Nephron progenitor cell (in vitro differentiated cells): Measurements from ENCODE around the gene C11orf52.

Source experiments
- DNase-seq: peaks from one replicate; pipeline ENCODE4 v3.0.0; 2021
- H3K27ac Mint-ChIP-seq: 2 replicates; pipeline ENCODE4 v1.8.0; 2021; ENCODE audit warnings: mild to moderate bottlenecking, moderate library complexity, mixed read lengths
- H3K27me3 Mint-ChIP-seq: 2 replicates; pipeline ENCODE4 v1.8.0; 2021; ENCODE audit warnings: mild to moderate bottlenecking, low read depth, mixed read lengths; ENCODE audit not compliant: poor library complexity
- H3K36me3 Mint-ChIP-seq: 2 replicates; pipeline ENCODE4 v1.8.0; 2021; ENCODE audit warnings: low read depth, mixed read lengths
- H3K4me1 Mint-ChIP-seq: 2 replicates; pipeline ENCODE4 v1.8.0; 2021; ENCODE audit warnings: mixed read lengths
- H3K4me3 Mint-ChIP-seq: 2 replicates; pipeline ENCODE4 v1.8.0; 2021; ENCODE audit warnings: mild to moderate bottlenecking, moderate library complexity, mixed read lengths
- H3K9me3 Mint-ChIP-seq: 2 replicates; pipeline ENCODE4 v1.8.0; 2021; ENCODE audit warnings: mild to moderate bottlenecking, moderate library complexity, mixed read lengths
- TF ChIP-seq, protein P1 (sequence below): fragments of 200-600 bp; sonication (generic); IDR thresholded peaks from 2 replicates; pipeline ENCODE4 v1.5.0; 2021; ENCODE audit warnings: antibody characterized with exemption

C11orf52 gene

DNA sequence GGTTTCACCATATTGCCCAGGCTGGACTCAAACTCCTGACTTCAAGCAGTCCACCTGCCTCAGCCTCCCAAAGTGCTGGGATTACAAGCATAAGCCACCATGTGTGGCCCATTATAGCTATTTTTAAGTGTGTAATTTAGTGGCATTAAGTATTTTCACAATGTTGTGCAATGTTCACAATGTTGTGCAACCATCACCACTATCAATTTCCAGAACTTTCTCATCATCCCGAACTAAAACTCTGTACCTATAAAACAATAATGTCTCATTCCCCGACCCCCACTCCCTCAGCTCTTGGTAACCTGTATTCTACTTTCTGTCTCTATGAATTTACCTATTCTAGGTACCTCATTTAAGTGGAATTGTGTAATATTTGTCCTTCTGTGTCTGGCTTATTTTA lies 31.9 kb upstream of the C11orf52 start:
- Mint-ChIP-seq H3K4me3 (no peak overlapping the region), H3K4me1 (no peaks in the 10 kb centered on the region), H3K27me3 (peaks cover 8% of the 10 kb centered on the region), H3K9me3 (peaks cover 13% of the 10 kb centered on the region), H3K27ac (no peak overlapping the region), H3K36me3 (no peaks in the 10 kb centered on the region)
- TF ChIP-seq, protein P1, sequence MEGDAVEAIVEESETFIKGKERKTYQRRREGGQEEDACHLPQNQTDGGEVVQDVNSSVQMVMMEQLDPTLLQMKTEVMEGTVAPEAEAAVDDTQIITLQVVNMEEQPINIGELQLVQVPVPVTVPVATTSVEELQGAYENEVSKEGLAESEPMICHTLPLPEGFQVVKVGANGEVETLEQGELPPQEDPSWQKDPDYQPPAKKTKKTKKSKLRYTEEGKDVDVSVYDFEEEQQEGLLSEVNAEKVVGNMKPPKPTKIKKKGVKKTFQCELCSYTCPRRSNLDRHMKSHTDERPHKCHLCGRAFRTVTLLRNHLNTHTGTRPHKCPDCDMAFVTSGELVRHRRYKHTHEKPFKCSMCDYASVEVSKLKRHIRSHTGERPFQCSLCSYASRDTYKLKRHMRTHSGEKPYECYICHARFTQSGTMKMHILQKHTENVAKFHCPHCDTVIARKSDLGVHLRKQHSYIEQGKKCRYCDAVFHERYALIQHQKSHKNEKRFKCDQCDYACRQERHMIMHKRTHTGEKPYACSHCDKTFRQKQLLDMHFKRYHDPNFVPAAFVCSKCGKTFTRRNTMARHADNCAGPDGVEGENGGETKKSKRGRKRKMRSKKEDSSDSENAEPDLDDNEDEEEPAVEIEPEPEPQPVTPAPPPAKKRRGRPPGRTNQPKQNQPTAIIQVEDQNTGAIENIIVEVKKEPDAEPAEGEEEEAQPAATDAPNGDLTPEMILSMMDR, result no peak
- DNase-seq, result no peak

DNA sequence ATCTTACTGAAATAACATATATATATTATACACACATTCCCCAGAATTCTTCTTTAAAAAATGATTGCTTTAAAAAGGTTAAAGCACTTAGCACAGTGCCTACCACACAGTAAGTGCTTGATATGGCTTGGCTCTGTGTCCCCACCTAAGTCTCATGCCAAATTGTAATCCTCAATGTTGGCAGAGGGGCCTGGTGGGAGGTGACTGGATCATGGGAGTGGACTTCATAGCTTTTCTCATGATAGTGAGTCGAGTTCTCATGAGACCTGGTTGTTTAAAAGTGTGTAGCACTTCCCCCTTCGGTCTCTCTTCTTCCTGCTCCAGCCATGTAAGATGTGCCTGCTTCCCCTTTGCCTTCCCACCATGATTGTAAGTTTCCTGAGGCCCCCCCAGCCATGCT lies 13.3 kb upstream of the C11orf52 start:
- Mint-ChIP-seq H3K4me1 (no peaks in the 10 kb centered on the region), H3K27me3 (peaks cover 4% of the 10 kb centered on the region), H3K9me3 (peaks cover 9% of the 10 kb centered on the region), H3K27ac (no peak overlapping the region), H3K4me3 (no peak overlapping the region), H3K36me3 (peaks cover 16% of the 10 kb centered on the region)
- TF ChIP-seq, protein P1, result no peak
- no peak for DNase-seq

DNA sequence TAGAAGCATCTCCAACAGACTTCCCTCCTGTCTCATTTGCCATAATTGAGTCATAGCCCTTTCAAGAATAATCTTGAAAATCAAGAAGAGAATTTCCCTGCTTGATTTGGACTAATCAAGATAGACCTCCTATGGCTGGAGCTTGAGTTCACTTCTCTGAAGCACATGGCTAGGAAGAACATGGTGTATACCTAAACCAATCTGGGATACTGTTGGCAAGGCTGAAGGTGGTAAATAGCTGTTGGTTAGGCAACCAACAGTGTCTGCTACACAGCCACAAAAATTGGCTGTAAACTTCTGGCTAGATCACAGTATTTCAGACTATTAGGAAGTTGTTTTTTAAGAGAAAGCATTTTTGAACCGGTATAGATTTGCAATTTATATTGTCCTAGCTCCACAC lies 12.0 kb upstream of the C11orf52 start:
- peaks cover 12% of the 10 kb centered on the region for H3K4me1 Mint-ChIP-seq

DNA sequence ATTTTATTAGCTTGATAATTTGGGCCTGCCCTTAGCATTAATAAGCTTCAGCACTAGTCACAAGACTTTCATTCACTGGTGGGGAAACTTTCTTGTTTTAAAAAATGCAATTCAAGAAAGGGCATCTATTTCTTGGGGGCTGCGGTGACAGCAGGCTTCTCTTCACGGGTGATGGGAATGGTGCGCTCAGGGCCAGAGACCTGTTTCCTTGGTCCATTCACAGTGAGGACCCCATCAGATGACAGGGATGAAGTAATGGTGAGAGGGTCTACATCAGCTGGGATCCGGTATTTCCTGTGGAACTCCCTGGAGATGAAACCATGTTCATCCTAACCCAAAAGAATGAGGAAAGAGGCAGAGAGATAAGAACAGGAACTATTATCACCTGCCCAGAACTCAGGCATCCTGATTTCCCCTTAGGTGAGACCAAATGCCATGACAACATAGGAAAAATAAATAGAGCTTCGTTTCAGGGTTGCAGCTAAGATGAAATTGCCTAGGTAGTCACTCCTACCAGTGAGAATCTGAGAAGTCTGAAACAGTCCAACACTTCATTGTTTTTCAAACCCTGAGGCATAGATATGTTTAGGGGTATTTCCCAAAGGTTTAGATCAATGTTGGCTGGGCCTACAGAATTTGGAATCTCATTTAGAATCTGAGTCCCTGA lies 9.9 kb upstream of the C11orf52 start:
- Mint-ChIP-seq H3K36me3 (peaks cover 12% of the 10 kb centered on the region), H3K4me3 (no peak overlapping the region), H3K27ac (no peak overlapping the region), H3K4me1 (peaks cover 28% of the 10 kb centered on the region), H3K9me3 (peaks cover 9% of the 10 kb centered on the region), H3K27me3 (no peaks in the 10 kb centered on the region)
- TF ChIP-seq, protein P1, result no peak
- DNase-seq, result no peak

More for the DNA sequence above, 12.0 kb upstream of the C11orf52 start:
- peaks cover 4% of the 10 kb centered on the region for H3K27me3 Mint-ChIP-seq
- peaks cover 9% of the 10 kb centered on the region for H3K9me3 Mint-ChIP-seq
- no peak overlapping the region for H3K27ac Mint-ChIP-seq
- peaks cover 16% of the 10 kb centered on the region for H3K36me3 Mint-ChIP-seq
- TF ChIP-seq, protein P1, result no peak
- H3K4me3 Mint-ChIP-seq, result no peak overlapping the region
- DNase-seq, result no peak

DNA sequence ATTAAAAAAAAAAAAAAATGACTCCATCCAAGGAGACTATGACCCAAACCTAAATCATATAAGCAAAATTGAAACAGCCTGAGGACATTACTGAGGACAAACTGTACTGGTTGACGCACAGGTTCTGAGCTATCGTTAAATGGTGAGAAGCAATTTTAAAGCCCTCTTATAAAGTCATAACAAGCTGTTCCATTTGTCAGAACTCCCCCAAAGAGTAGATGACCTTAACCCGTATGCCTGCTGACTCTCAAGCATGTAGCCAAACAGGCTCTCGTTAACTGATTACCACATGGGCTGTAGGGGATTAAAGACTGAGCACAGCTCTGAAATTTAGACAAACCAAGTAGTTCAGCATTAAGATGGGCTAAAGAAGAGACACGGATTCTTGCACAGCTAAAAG lies 9.3 kb upstream of the C11orf52 start:
- Mint-ChIP-seq H3K4me3 (no peak overlapping the region), H3K4me1 (peaks cover 32% of the 10 kb centered on the region), H3K27me3 (peaks cover under 1% of the 10 kb centered on the region), H3K36me3 (peaks cover 12% of the 10 kb centered on the region), H3K9me3 (peaks cover 9% of the 10 kb centered on the region), H3K27ac (no peak overlapping the region)
- DNase-seq, result no peak
- TF ChIP-seq, protein P1, result no peak
